H9 (cell line): ENCODE results near the gene TMOD1. TPM values are rescaled to one million over a fixed set of nuclear protein-coding genes. Genes with fewer than 3 reads are reported as not detected.

ENCODE experiments used
- DNase-seq: peaks from one replicate; pipeline ENCODE4 v3.0.0-alpha.2; 2017
- H2AFZ ChIP-seq: one replicate; pipeline ENCODE4 v1.6.1; 2013; ENCODE audit warnings: mild to moderate bottlenecking, low read length, control low read depth, moderate library complexity
- H2AK5ac ChIP-seq: 2 replicates; pipeline ENCODE4 v1.6.1; 2013; ENCODE audit warnings: low read length, control low read depth, mixed read lengths; ENCODE audit not compliant: insufficient read length
- H2BK120ac ChIP-seq: one replicate; pipeline ENCODE4 v1.6.1; 2013; ENCODE audit warnings: low read depth, mild to moderate bottlenecking, low read length, control low read depth, inconsistent platforms; ENCODE audit not compliant: poor library complexity, severe bottlenecking
- H2BK12ac ChIP-seq: 2 replicates; pipeline ENCODE4 v1.6.1; 2013; ENCODE audit warnings: low read length, control low read depth, mixed read lengths, low read depth; ENCODE audit not compliant: insufficient read length
- H2BK15ac ChIP-seq: 2 replicates; pipeline ENCODE4 v1.6.1; 2013; ENCODE audit warnings: low read depth, low read length, control low read depth
- H2BK20ac ChIP-seq: one replicate; pipeline ENCODE4 v1.6.1; 2013; ENCODE audit warnings: low read depth, mild to moderate bottlenecking, low read length, control low read depth, inconsistent platforms; ENCODE audit not compliant: poor library complexity, severe bottlenecking
- H2BK5ac ChIP-seq: 2 replicates; pipeline ENCODE4 v1.6.1; 2013; ENCODE audit warnings: low read length, control low read depth, mixed read lengths; ENCODE audit not compliant: insufficient read length
- H3K14ac ChIP-seq: 2 replicates; pipeline ENCODE4 v1.6.1; 2013; ENCODE audit warnings: low read length, control low read depth; ENCODE audit not compliant: insufficient read depth
- H3K18ac ChIP-seq: 2 replicates; pipeline ENCODE4 v1.6.1; 2013; ENCODE audit warnings: low read depth, mild to moderate bottlenecking, mixed read lengths, low read length, control low read depth; ENCODE audit not compliant: insufficient read length
- H3K23ac ChIP-seq: 2 replicates; pipeline ENCODE4 v1.6.1; 2013; ENCODE audit warnings: low read length, control low read depth, mixed read lengths, low read depth; ENCODE audit not compliant: insufficient read length
- H3K23me2 ChIP-seq: 2 replicates; pipeline ENCODE4 v1.6.1; 2013; ENCODE audit warnings: low read depth, mild to moderate bottlenecking, mixed read lengths, low read length, control low read depth; ENCODE audit not compliant: insufficient read length, poor library complexity, severe bottlenecking
- H3K27ac ChIP-seq: 2 replicates; pipeline ENCODE4 v1.5.1; 2013; ENCODE audit warnings: low read length, control low read depth, mixed read lengths, low read depth; ENCODE audit not compliant: insufficient read length
- H3K27me3 ChIP-seq: 2 replicates; pipeline ENCODE4 v1.6.1; 2013; ENCODE audit warnings: low read length, control low read depth, inconsistent platforms; ENCODE audit not compliant: insufficient read depth
- H3K4ac ChIP-seq: 2 replicates; pipeline ENCODE4 v1.6.1; 2013; ENCODE audit warnings: low read depth, mild to moderate bottlenecking, control low read depth, inconsistent platforms, low read length, moderate library complexity
- H3K4me1 ChIP-seq: 2 replicates; pipeline ENCODE4 v1.6.1; 2013; ENCODE audit warnings: low read length, control low read depth, inconsistent platforms; ENCODE audit not compliant: insufficient read depth
- H3K4me2 ChIP-seq: 2 replicates; pipeline ENCODE4 v1.6.1; 2013; ENCODE audit warnings: low read length, control low read depth, mixed read lengths; ENCODE audit not compliant: insufficient read length, insufficient read depth
- H3K56ac ChIP-seq: 2 replicates; pipeline ENCODE4 v1.6.1; 2013; ENCODE audit warnings: low read depth, mild to moderate bottlenecking, mixed read lengths, low read length, control low read depth; ENCODE audit not compliant: insufficient read length
- H3K79me1 ChIP-seq: 2 replicates; pipeline ENCODE4 v1.6.1; 2013; ENCODE audit warnings: low read depth, mild to moderate bottlenecking, moderate library complexity, low read length, control low read depth, inconsistent platforms; ENCODE audit not compliant: insufficient read depth, poor library complexity, severe bottlenecking
- H3K79me2 ChIP-seq: 2 replicates; pipeline ENCODE4 v1.6.1; 2013; ENCODE audit warnings: low read length, control low read depth, inconsistent platforms; ENCODE audit not compliant: insufficient read depth
- H3K9ac ChIP-seq: 2 replicates; pipeline ENCODE4 v1.6.1; 2013; ENCODE audit warnings: low read length, control low read depth, mixed read lengths; ENCODE audit not compliant: insufficient read length; ENCODE audit errors: extremely low read depth
- H3K9me3 ChIP-seq: one replicate; pipeline ENCODE4 v1.6.1; 2013; ENCODE audit warnings: low read depth, low read length, inconsistent platforms; ENCODE audit not compliant: control insufficient read depth
- H3T11ph ChIP-seq: one replicate; pipeline ENCODE4 v1.6.1; 2013; ENCODE audit warnings: mild to moderate bottlenecking, low read length, control low read depth, inconsistent platforms
- H4K20me1 ChIP-seq: one replicate; pipeline ENCODE4 v1.6.1; 2013; ENCODE audit not compliant: control insufficient read depth, insufficient read length, insufficient read depth
- H4K5ac ChIP-seq: 2 replicates; pipeline ENCODE4 v1.6.1; 2013; ENCODE audit warnings: low read depth, mild to moderate bottlenecking, mixed read lengths, low read length, control low read depth; ENCODE audit not compliant: insufficient read length
- H4K8ac ChIP-seq: replicated peaks from 2 replicates; pipeline ENCODE4 v1.6.1; 2013; ENCODE audit warnings: low read length, control low read depth, mixed read lengths, low read depth; ENCODE audit not compliant: insufficient read length
- H4K91ac ChIP-seq: 2 replicates; pipeline ENCODE4 v1.6.1; 2013; ENCODE audit warnings: low read depth, mild to moderate bottlenecking, moderate library complexity, mixed read lengths, low read length, control low read depth; ENCODE audit not compliant: insufficient read length
- H3K27ac Mint-ChIP-seq, 3 experiments: 2 replicates in 2 of 3; 3 replicates in 1 of 3; pipeline ENCODE4 v1.8.0; 2020 to 2021; ENCODE audit warnings: mixed read lengths in 3 of 3, mild to moderate bottlenecking in 1 of 3, moderate library complexity in 1 of 3
- H3K27me3 Mint-ChIP-seq: 2 replicates; pipeline ENCODE4 v1.8.0; 2021; ENCODE audit warnings: low read depth, mild to moderate bottlenecking, moderate library complexity, mixed read lengths
- H3K36me3 Mint-ChIP-seq, 3 experiments: 2 replicates in 2 of 3; 3 replicates in 1 of 3; pipeline ENCODE4 v1.8.0; 2020 to 2021; ENCODE audit warnings: low read depth in 3 of 3, mixed read lengths in 3 of 3; ENCODE audit not compliant: insufficient read depth in 1 of 3
- H3K4me1 Mint-ChIP-seq, 2 experiments: 2 replicates each; pipeline ENCODE4 v1.8.0; 2020; ENCODE audit warnings: mixed read lengths in 2 of 2
- H3K4me3 Mint-ChIP-seq, 2 experiments: 2 replicates in 1 of 2; 3 replicates in 1 of 2; pipeline ENCODE4 v1.8.0; 2020 to 2021; ENCODE audit warnings: mild to moderate bottlenecking in 2 of 2, mixed read lengths in 2 of 2, moderate library complexity in 1 of 2
- H3K9me3 Mint-ChIP-seq, 2 experiments: 2 replicates in 1 of 2; 3 replicates in 1 of 2; pipeline ENCODE4 v1.8.0; 2020; ENCODE audit warnings: mild to moderate bottlenecking in 2 of 2, mixed read lengths in 2 of 2, moderate library complexity in 1 of 2
- WGBS: extraction: QIAGEN DNeasy Blood & Tissue Kit; methylation state at CpG from one replicate; pipeline ENCODE4 v1.1.7; 2013; ENCODE audit warnings: missing lambda C conversion rate, low lambda C conversion rate, mixed read lengths; ENCODE audit not compliant: insufficient read length; ENCODE audit errors: extremely low coverage; 5-methylcytosine and 5-hydroxymethylcytosine counted together
- total RNA-seq: library from RNA; stranded (reverse); gene quantifications from 2 replicates; pipeline ENCODE4 v1.2.1, GENCODE V29; 2021
- TF ChIP-seq, protein P1 (sequence below): fragments of 200-600 bp; sonication (generic); conservative IDR thresholded peaks from 3 replicates; pipeline ENCODE4 v1.8.0; 2021; ENCODE audit warnings: antibody characterized with exemption, mild to moderate bottlenecking

Gene TMOD1
- total RNA-seq, 1 experiment from 2014 or later = 0.98 TPM

DNA sequence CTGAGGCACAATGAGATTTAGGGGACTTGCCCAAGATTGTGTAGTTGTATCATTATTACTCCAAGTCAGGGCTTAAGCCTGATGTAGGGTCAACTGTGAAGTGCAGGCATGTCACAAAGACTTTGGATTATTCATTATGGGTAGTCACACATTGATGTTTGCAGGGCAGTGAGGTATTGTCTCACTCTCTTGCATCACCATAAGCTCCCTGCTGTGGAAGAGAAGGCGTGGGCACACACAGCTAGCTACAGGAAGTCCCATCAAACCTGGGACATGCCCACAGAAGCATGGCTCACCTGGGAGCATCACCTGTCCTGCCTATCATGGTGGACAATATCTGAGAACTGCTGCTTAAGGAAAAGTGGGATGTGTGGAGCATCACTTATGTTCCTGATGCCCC is 42.1 kb downstream of the TMOD1 start:
- Histone ChIP-seq H2BK120ac (no peak overlapping the region), H3K4me2 (no peak overlapping the region), H2BK12ac (no peak overlapping the region), H2AFZ (no peak overlapping the region), H3K23ac (no peak overlapping the region), H3K9ac (no peak overlapping the region), H2BK20ac (no peak overlapping the region), H3K27ac (no peak overlapping the region), H3K4me1 (peaks cover 3% of the 10 kb centered on the region; the same call in 1 of the 2 replicates), H2BK5ac (no peak overlapping the region), H3K27me3 (no peaks in the 10 kb centered on the region), H3K79me1 (no peaks in the 10 kb centered on the region), H2AK5ac (no peak overlapping the region), H2BK15ac (no peak overlapping the region), H3T11ph (no peak overlapping the region), H4K5ac (no peak overlapping the region), H3K4ac (no peak overlapping the region), H4K20me1 (no peaks in the 10 kb centered on the region), H3K18ac (no peak overlapping the region), H3K23me2 (no peaks in the 10 kb centered on the region), H3K14ac (no peak overlapping the region), H3K9me3 (no peaks in the 10 kb centered on the region), H3K79me2 (no peaks in the 10 kb centered on the region), H3K56ac (no peak overlapping the region), H4K8ac (no peak overlapping the region), H4K91ac (no peak overlapping the region)
- DNase-seq = no peak
- Mint-ChIP-seq H3K9me3 (no peaks in the 10 kb centered on the region), H3K36me3 (no peaks in the 10 kb centered on the region), H3K27ac (peak overlapping the region in 1 of 3 experiments; percentile 25; a peak in 2 of 7 replicates), H3K27me3 (no peaks in the 10 kb centered on the region; the same call in 1 of the 2 replicates), H3K4me1 (peaks cover 13 to 19% of the 10 kb centered on the region in 2 experiments), H3K4me3 (no peak overlapping the region)
- no CpG with 5 or more reads among the region's 1 CpG for WGBS
- TF ChIP-seq, protein P1, sequence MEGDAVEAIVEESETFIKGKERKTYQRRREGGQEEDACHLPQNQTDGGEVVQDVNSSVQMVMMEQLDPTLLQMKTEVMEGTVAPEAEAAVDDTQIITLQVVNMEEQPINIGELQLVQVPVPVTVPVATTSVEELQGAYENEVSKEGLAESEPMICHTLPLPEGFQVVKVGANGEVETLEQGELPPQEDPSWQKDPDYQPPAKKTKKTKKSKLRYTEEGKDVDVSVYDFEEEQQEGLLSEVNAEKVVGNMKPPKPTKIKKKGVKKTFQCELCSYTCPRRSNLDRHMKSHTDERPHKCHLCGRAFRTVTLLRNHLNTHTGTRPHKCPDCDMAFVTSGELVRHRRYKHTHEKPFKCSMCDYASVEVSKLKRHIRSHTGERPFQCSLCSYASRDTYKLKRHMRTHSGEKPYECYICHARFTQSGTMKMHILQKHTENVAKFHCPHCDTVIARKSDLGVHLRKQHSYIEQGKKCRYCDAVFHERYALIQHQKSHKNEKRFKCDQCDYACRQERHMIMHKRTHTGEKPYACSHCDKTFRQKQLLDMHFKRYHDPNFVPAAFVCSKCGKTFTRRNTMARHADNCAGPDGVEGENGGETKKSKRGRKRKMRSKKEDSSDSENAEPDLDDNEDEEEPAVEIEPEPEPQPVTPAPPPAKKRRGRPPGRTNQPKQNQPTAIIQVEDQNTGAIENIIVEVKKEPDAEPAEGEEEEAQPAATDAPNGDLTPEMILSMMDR = no peak
